WTC11 (cell line): ENCODE data around the gene FTL. TPM values are rescaled to one million over a fixed set of nuclear protein-coding genes. Genes with fewer than 3 reads are reported as not detected.

Experiments
- ATAC-seq: fragments of 200-7000 bp; cut with Tn5 transposase; 2 replicates; pipeline ENCODE4 v1.10.0; 2021; ENCODE audit warnings: mild to moderate bottlenecking, moderate library complexity
- CTCF ChIA-PET: fragments of 300-600 bp; sonication (Branson Sonifier 250); formaldehyde crosslinking; loops from one replicate; lab custom pipeline; 2021; ENCODE audit warnings: antibody characterized with exemption; lab: Charles Lee
- POLR2A ChIA-PET: fragments of 350-600 bp; sonication (Branson Sonifier 250); formaldehyde crosslinking; loops from one replicate; lab custom pipeline; 2021; ENCODE audit warnings: antibody characterized with exemption; lab: Charles Lee
- DNase-seq: peaks from one replicate; pipeline ENCODE4 v3.0.0; 2021; ENCODE audit warnings: low spot score
- H3K27ac Mint-ChIP-seq: 2 replicates; pipeline ENCODE4 v1.8.0; 2021; ENCODE audit warnings: mixed read lengths
- H3K27me3 Mint-ChIP-seq: 2 replicates; pipeline ENCODE4 v1.8.0; 2021; ENCODE audit warnings: low read depth, mild to moderate bottlenecking, moderate library complexity, mixed read lengths
- H3K36me3 Mint-ChIP-seq: 2 replicates; pipeline ENCODE4 v1.8.0; 2021; ENCODE audit warnings: mixed read lengths
- H3K4me1 Mint-ChIP-seq: 2 replicates; pipeline ENCODE4 v1.8.0; 2022; ENCODE audit warnings: mixed read lengths
- H3K4me3 Mint-ChIP-seq: 2 replicates; pipeline ENCODE4 v1.8.0; 2021; ENCODE audit warnings: mild to moderate bottlenecking, moderate library complexity, mixed read lengths
- H3K9me3 Mint-ChIP-seq: 2 replicates; pipeline ENCODE4 v1.8.0; 2021; ENCODE audit warnings: mixed read lengths
- ATF3 ChIP-seq: sonication (generic); formaldehyde crosslinking; conservative IDR thresholded peaks from 2 replicates; pipeline ENCODE4 v1.8.1; 2022; ENCODE audit warnings: mild to moderate bottlenecking, missing genetic modification reagents
- ELF4 ChIP-seq: sonication (generic); formaldehyde crosslinking; IDR thresholded peaks from 2 replicates; pipeline ENCODE4 v1.8.1; 2022; ENCODE audit warnings: low read depth, mild to moderate bottlenecking, moderate library complexity, missing genetic modification reagents
- ERG ChIP-seq: fragments of 250-450 bp; sonication (Bioruptor Pico); IDR thresholded peaks from 2 replicates; pipeline ENCODE4 v1.8.0; 2021; ENCODE audit warnings: mild to moderate bottlenecking
- FOXJ3 ChIP-seq: sonication (generic); formaldehyde crosslinking; IDR thresholded peaks from 2 replicates; pipeline ENCODE4 v1.9.0; 2021; ENCODE audit warnings: missing genetic modification reagents, mild to moderate bottlenecking, borderline replicate concordance
- FOXP4 ChIP-seq: sonication (generic); formaldehyde crosslinking; IDR thresholded peaks from 2 replicates; pipeline ENCODE4 v1.8.0; 2022; ENCODE audit warnings: mild to moderate bottlenecking, missing genetic modification reagents
- IRF2 ChIP-seq: sonication (generic); formaldehyde crosslinking; IDR thresholded peaks from 2 replicates; pipeline ENCODE4 v1.8.0; 2022; ENCODE audit warnings: low read depth, missing genetic modification reagents, borderline replicate concordance
- JUN ChIP-seq: sonication (generic); formaldehyde crosslinking; IDR thresholded peaks from 2 replicates; pipeline ENCODE4 v1.8.0; 2023; ENCODE audit warnings: mild to moderate bottlenecking, missing genetic modification reagents
- NFE2L1 ChIP-seq: sonication (generic); formaldehyde crosslinking; IDR thresholded peaks from 2 replicates; pipeline ENCODE4 v1.8.1; 2023; ENCODE audit warnings: missing genetic modification reagents
- NFYB ChIP-seq: sonication (generic); formaldehyde crosslinking; conservative IDR thresholded peaks from 2 replicates; pipeline ENCODE4 v1.8.0; 2022; ENCODE audit warnings: low read depth, missing genetic modification reagents
- NR1H2 ChIP-seq: sonication (generic); formaldehyde crosslinking; IDR thresholded peaks from 2 replicates; pipeline ENCODE4 v1.9.0; 2021; ENCODE audit warnings: mild to moderate bottlenecking, moderate library complexity, missing genetic modification reagents
- OVOL2 ChIP-seq: fragments of 250-450 bp; sonication (Bioruptor Pico); IDR thresholded peaks from 2 replicates; pipeline ENCODE4 v1.9.0; 2021; ENCODE audit warnings: mild to moderate bottlenecking, borderline replicate concordance
- PREB ChIP-seq: sonication (generic); formaldehyde crosslinking; IDR thresholded peaks from 2 replicates; pipeline ENCODE4 v1.8.1; 2022; ENCODE audit warnings: mild to moderate bottlenecking, missing genetic modification reagents, moderate library complexity, borderline replicate concordance
- SMAD4 ChIP-seq: sonication (generic); formaldehyde crosslinking; IDR thresholded peaks from 2 replicates; pipeline ENCODE4 v1.8.0; 2022; ENCODE audit warnings: mild to moderate bottlenecking, missing genetic modification reagents
- ZBTB43 ChIP-seq: sonication (generic); formaldehyde crosslinking; IDR thresholded peaks from 2 replicates; pipeline ENCODE4 v1.8.1; 2023; ENCODE audit warnings: mild to moderate bottlenecking, missing genetic modification reagents
- ZNF263 ChIP-seq: sonication (generic); formaldehyde crosslinking; IDR thresholded peaks from 2 replicates; pipeline ENCODE4 v1.8.1; 2022; ENCODE audit warnings: low read depth, mild to moderate bottlenecking, moderate library complexity, missing genetic modification reagents
- ZNF317 ChIP-seq: sonication (generic); formaldehyde crosslinking; IDR thresholded peaks from 2 replicates; pipeline ENCODE4 v1.8.1; 2023; ENCODE audit warnings: low read depth, mild to moderate bottlenecking, moderate library complexity, missing genetic modification reagents, borderline replicate concordance
- ZNF416 ChIP-seq: fragments of 250-450 bp; sonication (Bioruptor Pico); IDR thresholded peaks from 2 replicates; pipeline ENCODE4 v1.9.0; 2021; ENCODE audit warnings: mild to moderate bottlenecking, inconsistent platforms
- ZNF671 ChIP-seq: fragments of 250-450 bp; sonication (Bioruptor Pico); IDR thresholded peaks from 2 replicates; pipeline ENCODE4 v1.8.0; 2021; ENCODE audit warnings: mild to moderate bottlenecking
- ZSCAN18 ChIP-seq: fragments of 250-450 bp; sonication (Bioruptor Pico); IDR thresholded peaks from 2 replicates; pipeline ENCODE4 v2.1.2; 2022; ENCODE audit warnings: mild to moderate bottlenecking, moderate library complexity
- total RNA-seq: library from RNA; stranded (reverse); gene quantifications from 3 replicates; pipeline ENCODE4 v1.2.3, GENCODE V29; 2021

The FTL gene
- total RNA-seq, 1 experiment from 2014 or later = 1,061 TPM

- TF ChIP-seq FOXP4 = no peak
- TF ChIP-seq ERG (CRISPR knock-in tag) = no peak
- no peak for TF ChIP-seq NR1H2 (CRISPR knock-in tag)
These were observed 26.9 kb upstream of the FTL start (continued) for GRCh38 chr19:48938256-48938655.

- TF ChIP-seq OVOL2 (CRISPR knock-in tag) (no peak), ATF3 (CRISPR knock-in tag) (no peak), NFE2L1 (CRISPR knock-in tag) (no peak), FOXJ3 (CRISPR knock-in tag) (no peak), ELF4 (CRISPR knock-in tag) (no peak)
- TF ChIP-seq, all 79 proteins: peak for 0
- Mint-ChIP-seq H3K36me3 (peaks cover 13% of the 10 kb centered on the region), H3K9me3 (peaks cover 6% of the 10 kb centered on the region), H3K4me3 (no peak overlapping the region), H3K27ac (no peak overlapping the region), H3K4me1 (no peaks in the 10 kb centered on the region), H3K27me3 (peaks cover 6% of the 10 kb centered on the region; the same call in 1 of the 2 replicates)
- ATAC-seq = no peak
- ChIA-PET CTCF (interaction anchor here (0.9 kb wide), 1 partner anchor 30 kb away, joined by 3 read pairs; no protein-coding TSS in a partner anchor), POLR2A (no interaction called here)
- DNase-seq = no peak
These were observed 24.2 kb upstream of the FTL start for GRCh38 chr19:48940902-48941301.

- CTCF ChIA-PET = interaction anchor here (1.0 to 2.4 kb wide), 2 partner anchors 28 to 57 kb away, joined by 3 to 10 read pairs; no protein-coding TSS in a partner anchor
- TF ChIP-seq ZNF671 (CRISPR knock-in tag) (no peak), NFYB (CRISPR knock-in tag) (no peak), JUN (no peak), ZSCAN18 (CRISPR knock-in tag) (no peak), ZNF317 (CRISPR knock-in tag) (no peak), IRF2 (CRISPR knock-in tag) (no peak), SMAD4 (CRISPR knock-in tag) (no peak), ATF3 (CRISPR knock-in tag) (no peak)
- H3K27me3 Mint-ChIP-seq = peaks cover 6% of the 10 kb centered on the region
- H3K9me3 Mint-ChIP-seq = peaks cover 6% of the 10 kb centered on the region
- H3K4me3 Mint-ChIP-seq = no peak overlapping the region
- no peak for DNase-seq
- no peaks in the 10 kb centered on the region for H3K4me1 Mint-ChIP-seq
- no peak overlapping the region for H3K27ac Mint-ChIP-seq
- H3K36me3 Mint-ChIP-seq = peaks cover 13% of the 10 kb centered on the region
- POLR2A ChIA-PET = no interaction called here
- ATAC-seq = no peak
These were observed 22.0 kb upstream of the FTL start for GRCh38 chr19:48943081-48943480.

GRCh38 chr19:48945415-48945814 lies 19.7 kb upstream of the FTL start:
- DNase-seq (no peak), ATAC-seq (no peak)
- Mint-ChIP-seq H3K27ac (no peak overlapping the region), H3K27me3 (peaks cover 10% of the 10 kb centered on the region), H3K36me3 (peaks cover 11% of the 10 kb centered on the region), H3K4me1 (no peaks in the 10 kb centered on the region), H3K9me3 (peaks cover 6% of the 10 kb centered on the region), H3K4me3 (no peak overlapping the region)
- ChIA-PET POLR2A (no interaction called here), CTCF (interaction anchor here (0.6 to 2.4 kb wide), 2 partner anchors 25 to 27 kb away, joined by 3 to 10 read pairs; no protein-coding TSS in a partner anchor)
- TF ChIP-seq FOXJ3 (CRISPR knock-in tag) = no peak
- no peak for TF ChIP-seq ZNF416 (CRISPR knock-in tag)
- TF ChIP-seq ZNF263 (CRISPR knock-in tag) = no peak
- TF ChIP-seq PREB (CRISPR knock-in tag) = no peak
- no peak for TF ChIP-seq ZBTB43 (CRISPR knock-in tag)
